Neural cell (in vitro differentiated cells): ENCODE results near the gene ABHD8. TPM values are rescaled to one million over a fixed set of nuclear protein-coding genes. Genes with fewer than 3 reads are reported as not detected.
A peak's percentile ranks its signal among the peaks of the same experiment; 100 is the strongest.

Experiments
- H2AFZ ChIP-seq: fragments of 200-600, 300-800 bp; sonication (generic), shearing (Covaris generic); 2 replicates; pipeline ENCODE4 v1.6.0; 2014; ENCODE audit warnings: low read depth, mild to moderate bottlenecking, antibody characterized with exemption, low read length, moderate library complexity
- H3F3A ChIP-seq: fragments of 200-600 bp; shearing (Covaris generic); 2 replicates; pipeline ENCODE4 v1.6.1; 2016; ENCODE audit warnings: mild to moderate bottlenecking, moderate library complexity, mixed read lengths, antibody characterized with exemption, low read length; ENCODE audit not compliant: insufficient read depth, poor library complexity, severe bottlenecking
- H3K27ac ChIP-seq: fragments of 200-600, 300-800 bp; sonication (generic), shearing (Covaris generic); 2 replicates; pipeline ENCODE4 v1.5.1; 2014; ENCODE audit warnings: mild to moderate bottlenecking, low read length, moderate library complexity
- H3K27me3 ChIP-seq: fragments of 300-800, 200-600 bp; sonication (generic), shearing (Covaris generic); 2 replicates; pipeline ENCODE4 v1.6.0; 2014; ENCODE audit warnings: mild to moderate bottlenecking, low read depth, low read length, moderate library complexity; ENCODE audit not compliant: insufficient read depth
- H3K36me3 ChIP-seq: fragments of 300-800, 200-600 bp; sonication (generic), shearing (Covaris generic); 2 replicates; pipeline ENCODE4 v1.5.1; 2014; ENCODE audit warnings: mild to moderate bottlenecking, antibody characterized with exemption, low read length, moderate library complexity; ENCODE audit not compliant: insufficient read depth
- H3K4me2 ChIP-seq: fragments of 300-800, 200-600 bp; sonication (generic), shearing (Covaris generic); 2 replicates; pipeline ENCODE4 v1.6.0; 2014; ENCODE audit warnings: mild to moderate bottlenecking, low read length
- H3K4me3 ChIP-seq: fragments of 300-800, 200-600 bp; sonication (generic), shearing (Covaris generic); 2 replicates; pipeline ENCODE4 v1.5.1; 2014; ENCODE audit warnings: mild to moderate bottlenecking, low read length, moderate library complexity
- H3K79me2 ChIP-seq: fragments of 200-600 bp; shearing (Covaris generic); replicated peaks from 2 replicates; pipeline ENCODE4 v1.6.0; 2014; ENCODE audit warnings: mild to moderate bottlenecking, low read length, moderate library complexity; ENCODE audit not compliant: insufficient read depth
- H3K9ac ChIP-seq: fragments of 300-800, 200-600 bp; sonication (generic), shearing (Covaris generic); 2 replicates; pipeline ENCODE4 v1.6.1; 2016; ENCODE audit warnings: mild to moderate bottlenecking, low read length, mixed read lengths
- H3K9me2 ChIP-seq: fragments of 200-600 bp; shearing (Covaris generic); 2 replicates; pipeline ENCODE4 v1.6.1; 2016; ENCODE audit warnings: mild to moderate bottlenecking, low read length, mixed read lengths; ENCODE audit not compliant: insufficient read depth
- H3K9me3 ChIP-seq: fragments of 200-600, 300-800 bp; sonication (generic), shearing (Covaris generic); 2 replicates; pipeline ENCODE4 v1.6.1; 2016; ENCODE audit warnings: mild to moderate bottlenecking, mixed run types, low read length, moderate library complexity, mixed read lengths
- H4K20me1 ChIP-seq: fragments of 200-600 bp; shearing (Covaris generic); 2 replicates; pipeline ENCODE4 v1.6.1; 2016; ENCODE audit warnings: mild to moderate bottlenecking, mixed run types; ENCODE audit not compliant: insufficient read depth
- CTCF ChIP-seq: fragments of 450-650 bp; IDR thresholded peaks from 2 replicates; pipeline ENCODE4 v1.5.1; 2014; ENCODE audit warnings: antibody characterized with exemption, mild to moderate bottlenecking, moderate library complexity; ENCODE audit not compliant: poor library complexity, severe bottlenecking
- EP300 ChIP-seq: fragments of 450-650 bp; conservative IDR thresholded peaks from 2 replicates; pipeline ENCODE4 v1.6.1; 2014; ENCODE audit warnings: antibody characterized with exemption, mild to moderate bottlenecking, moderate library complexity; ENCODE audit not compliant: poor library complexity, severe bottlenecking
- EZH2 ChIP-seq: fragments of 200-600, 300-800 bp; shearing (Covaris generic), sonication (generic); IDR thresholded peaks from 2 replicates; pipeline ENCODE4 v1.6.1; 2014; ENCODE audit warnings: antibody characterized with exemption, low read length, borderline replicate concordance, mild to moderate bottlenecking; ENCODE audit not compliant: insufficient read depth, poor library complexity, severe bottlenecking
- MXI1 ChIP-seq: fragments of 450-650 bp; conservative IDR thresholded peaks from 2 replicates; pipeline ENCODE4 v1.6.1; 2014; ENCODE audit warnings: antibody characterized with exemption, mild to moderate bottlenecking; ENCODE audit not compliant: poor library complexity, severe bottlenecking
- POLR2AphosphoS5 ChIP-seq: IDR thresholded peaks from 2 replicates; pipeline ENCODE4 v1.6.1; 2012
- RAD21 ChIP-seq: fragments of 450-650 bp; conservative IDR thresholded peaks from 2 replicates; pipeline ENCODE4 v1.6.1; 2014; ENCODE audit warnings: antibody characterized with exemption, mild to moderate bottlenecking, moderate library complexity
- REST ChIP-seq: IDR thresholded peaks from 2 replicates; pipeline ENCODE4 v1.6.1; 2012; ENCODE audit warnings: borderline replicate concordance
- SMC3 ChIP-seq: fragments of 450-650 bp; conservative IDR thresholded peaks from 2 replicates; pipeline ENCODE4 v1.6.1; 2014; ENCODE audit warnings: antibody characterized with exemption, mild to moderate bottlenecking, moderate library complexity; ENCODE audit not compliant: poor library complexity
- TAF1 ChIP-seq: IDR thresholded peaks from 2 replicates; pipeline ENCODE4 v1.6.1; 2012; ENCODE audit warnings: low read depth
- polyA plus RNA-seq: library from polyadenylated mRNA; depleted of rRNA; stranded (reverse); fragments of >200 nt; gene quantifications from 2 replicates; pipeline ENCODE4 v1.2.3, GENCODE V29; 2014

The ABHD8 gene
- polyA plus RNA-seq, 1 donor from 2014 or later: 28.1 TPM

GRCh38 chr19:17283504-17283996, 19.7 kb downstream of the ABHD8 start:
- no peaks in the 10 kb centered on the region for H3K79me2 ChIP-seq
- H3K9me3 ChIP-seq: no peaks in the 10 kb centered on the region
- H3K9me2 ChIP-seq: no peaks in the 10 kb centered on the region
- no peak overlapping the region for H3K4me2 ChIP-seq
- H3F3A ChIP-seq: no peaks in the 10 kb centered on the region
- TF ChIP-seq EP300: no peak
- no peak overlapping the region for H2AFZ ChIP-seq
- H3K36me3 ChIP-seq: no peaks in the 10 kb centered on the region
- no peak overlapping the region for H3K4me3 ChIP-seq
- H3K27me3 ChIP-seq: peaks cover 12% of the 10 kb centered on the region
- no peaks in the 10 kb centered on the region for H4K20me1 ChIP-seq
- no peak overlapping the region for H3K9ac ChIP-seq
- H3K27ac ChIP-seq: no peak overlapping the region

- no peaks in the 10 kb centered on the region for H3F3A ChIP-seq
- H3K9me3 ChIP-seq: no peaks in the 10 kb centered on the region
- no peaks in the 10 kb centered on the region for H3K36me3 ChIP-seq
- H3K27ac ChIP-seq: no peak overlapping the region
- H3K79me2 ChIP-seq: no peaks in the 10 kb centered on the region
- peaks cover 12% of the 10 kb centered on the region for H3K27me3 ChIP-seq
- peak; percentile 75 for TF ChIP-seq SMC3
- peak; percentile 79 for TF ChIP-seq CTCF
- no peak for TF ChIP-seq EZH2
- peak; percentile 15 for TF ChIP-seq MXI1
- TF ChIP-seq REST: no peak
- TF ChIP-seq TAF1: no peak
- no peak for TF ChIP-seq EP300
- no peak for TF ChIP-seq POLR2AphosphoS5
- peak; percentile 74 for TF ChIP-seq RAD21
- H3K9ac ChIP-seq: no peak overlapping the region
- H3K4me2 ChIP-seq: no peak overlapping the region
- no peaks in the 10 kb centered on the region for H3K9me2 ChIP-seq
- H2AFZ ChIP-seq: no peak overlapping the region
- H3K4me3 ChIP-seq: peak overlapping the region; percentile 38
- no peaks in the 10 kb centered on the region for H4K20me1 ChIP-seq
These were observed 20.6 kb downstream of the ABHD8 start for GRCh38 chr19:17282488-17283125.
